Body of pancreas (tissue), 4 donors: ENCODE data around the gene NF1.

Source experiments
- POLR2A ChIP-seq, 3 donors: fragments of 450-650 bp; IDR thresholded peaks; one replicate each; pipeline ENCODE4 v1.6.1; 2016; ENCODE audit warnings: antibody characterized with exemption in 3 of 3, mild to moderate bottlenecking in 2 of 3
- TF ChIP-seq, protein P1 (sequence below), 7 experiments: fragments of 450-650 bp in 4 of 7; fragments of 200-600 bp in 3 of 7; sonication (generic) in 3 of 7; IDR thresholded peaks; one replicate each; pipeline ENCODE4 v1.5.1; 2016 to 2019; ENCODE audit warnings: antibody characterized with exemption in 7 of 7

DNA sequence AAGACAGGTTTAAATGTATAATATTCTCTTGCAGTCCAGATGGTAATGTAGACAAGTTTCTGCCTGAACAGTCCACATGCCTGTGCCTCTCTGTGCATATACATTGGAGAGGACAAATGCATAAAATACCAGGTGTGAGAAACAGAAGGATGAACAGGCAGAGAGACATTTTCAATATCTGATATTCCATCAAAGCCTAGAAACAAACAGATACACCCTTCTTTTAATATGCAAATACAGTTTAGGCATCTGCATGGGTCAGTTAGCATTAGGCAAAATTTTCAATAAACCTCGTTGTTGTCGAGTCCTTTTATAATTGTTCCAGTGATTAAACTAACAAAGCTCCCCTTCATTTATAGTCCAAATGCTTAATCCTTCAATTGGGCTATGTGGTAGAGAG, 201.4 kb downstream of the NF1 start:
- TF ChIP-seq, protein P1, sequence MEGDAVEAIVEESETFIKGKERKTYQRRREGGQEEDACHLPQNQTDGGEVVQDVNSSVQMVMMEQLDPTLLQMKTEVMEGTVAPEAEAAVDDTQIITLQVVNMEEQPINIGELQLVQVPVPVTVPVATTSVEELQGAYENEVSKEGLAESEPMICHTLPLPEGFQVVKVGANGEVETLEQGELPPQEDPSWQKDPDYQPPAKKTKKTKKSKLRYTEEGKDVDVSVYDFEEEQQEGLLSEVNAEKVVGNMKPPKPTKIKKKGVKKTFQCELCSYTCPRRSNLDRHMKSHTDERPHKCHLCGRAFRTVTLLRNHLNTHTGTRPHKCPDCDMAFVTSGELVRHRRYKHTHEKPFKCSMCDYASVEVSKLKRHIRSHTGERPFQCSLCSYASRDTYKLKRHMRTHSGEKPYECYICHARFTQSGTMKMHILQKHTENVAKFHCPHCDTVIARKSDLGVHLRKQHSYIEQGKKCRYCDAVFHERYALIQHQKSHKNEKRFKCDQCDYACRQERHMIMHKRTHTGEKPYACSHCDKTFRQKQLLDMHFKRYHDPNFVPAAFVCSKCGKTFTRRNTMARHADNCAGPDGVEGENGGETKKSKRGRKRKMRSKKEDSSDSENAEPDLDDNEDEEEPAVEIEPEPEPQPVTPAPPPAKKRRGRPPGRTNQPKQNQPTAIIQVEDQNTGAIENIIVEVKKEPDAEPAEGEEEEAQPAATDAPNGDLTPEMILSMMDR (IDR thresholded peaks at IDR 0.05), result no peak
- no peak for TF ChIP-seq POLR2A (IDR thresholded peaks at IDR 0.05)
